Right lobe of liver (tissue), 6 donors: Measurements from ENCODE around the gene DYNC1LI1. TPM values are rescaled to one million over a fixed set of nuclear protein-coding genes. Genes with fewer than 3 reads are reported as not detected.

ENCODE experiments used
- ATAC-seq, 4 donors: fragments of 200-7000 bp; cut with Tn5 transposase; one replicate each; pipeline ENCODE4 v1.9.1; 2020; ENCODE audit warnings: mild to moderate bottlenecking in 4 of 4, moderate library complexity in 4 of 4
- DNase-seq, 3 donors: peaks; one replicate each; pipeline ENCODE4 v3.0.0-alpha.2; 2020
- H3K27ac ChIP-seq, 3 donors: fragments of 200-600 bp; one replicate each; pipeline ENCODE4 v1.8.0; 2022
- H3K27me3 ChIP-seq, 2 donors: fragments of 200-600 bp; one replicate each; pipeline ENCODE4 v1.8.0; 2022
- H3K36me3 ChIP-seq, 4 donors: fragments of 200-600 bp; sonication (generic) in 1 of 4; one replicate each; pipeline versions ENCODE4 v1.5.1 to v1.8.0; 2017 to 2022; ENCODE audit warnings: control low read depth in 1 of 4
- H3K4me1 ChIP-seq, 4 donors: fragments of 200-600 bp; sonication (generic) in 1 of 4; one replicate each; pipeline versions ENCODE4 v1.5.1 to v1.8.0; 2017 to 2022; ENCODE audit warnings: control low read depth in 1 of 4
- H3K4me3 ChIP-seq, 3 donors: fragments of 200-600 bp; one replicate each; pipeline ENCODE4 v1.8.0; 2022
- H3K9me3 ChIP-seq, 4 donors: fragments of 200-600 bp; sonication (generic) in 1 of 4; one replicate each; pipeline versions ENCODE4 v1.5.1 to v1.8.0; 2017 to 2022; ENCODE audit warnings: control low read depth in 1 of 4
- POLR2A ChIP-seq: fragments of 450-650 bp; IDR thresholded peaks from one replicate; pipeline ENCODE4 v1.6.1; 2017; ENCODE audit warnings: antibody characterized with exemption, mild to moderate bottlenecking
- WGBS: methylation state at CpG from one replicate; pipeline ENCODE4 v1.1.6; 2018; ENCODE audit warnings: low coverage, low lambda C conversion rate; ENCODE audit not compliant: insufficient coverage; ENCODE audit errors: missing lambda C conversion rate; 5-methylcytosine and 5-hydroxymethylcytosine counted together
- intact Hi-C, 2 donors: fragments of 100-400 bp; cut with DNase I; formaldehyde crosslinking; loops; one replicate each; pipeline versions ENCODE4 v1.11.2 to v1.14.1; 2022
- long read RNA-seq: library from polyadenylated mRNA; unstranded; transcript quantifications from one replicate; pipeline ENCODE4 v2.0.0, GENCODE V29; 2019
- total RNA-seq, 6 experiments: library from RNA; depleted of rRNA in 2 of 6; stranded (reverse); fragments of >200 nt in 2 of 6; fragmentation: NEBNext Ultra II Directional in 3 of 6; extraction: Animal tissue kit (Norgen Biotek cat#: 25700) in 3 of 6; gene quantifications; one replicate each; pipeline versions ENCODE4 v1.1.0 to v1.2.4, GENCODE V29; 2016 to 2023
- TF ChIP-seq, protein P1 (sequence below), 4 donors: fragments of 200-600 bp in 3 of 4; fragments of 450-650 bp in 1 of 4; IDR thresholded peaks; one replicate each; pipeline versions ENCODE4 v1.5.1 to v1.8.0; 2016 to 2022; ENCODE audit warnings: antibody characterized with exemption in 4 of 4, mild to moderate bottlenecking in 2 of 4
- donor health status: DM: no; HTN: yes; CAD: no.
- donor health status: DM: no; HTN: no; CAD: no.
- donor health status: DM: no; HTN: no; CAD: no.
- donor health status: DM: no; HTN: yes; CAD: no.
- donor health status: DM: no; HTN: yes; CAD: no.

The DYNC1LI1 gene
- total RNA-seq: 10 to 100 TPM in 4 of 6 experiments, 1 to 10 TPM in 2; 7.6 to 16.9 (median 12.6) TPM
- long read RNA-seq, partial matches to known transcripts: 2 of 5 reads
- long read RNA-seq, other reads (novel, unspliced or antisense): 0 of 5 reads

GRCh38 chr3:32570421-32571191 is at the start of gene DYNC1LI1:
TSS of gene DYNC1LI1 (minus strand) at chr3:32570858. CDS start at chr3:32570770, 88 bp downstream.
- H3K9me3 ChIP-seq: no peaks in the 10 kb centered on the region
- DNase-seq (peak; percentile 97), ATAC-seq (peak; percentile 94 to 96 (median 94))
- peaks cover 0 to 14% (median 6%) of the 10 kb centered on the region in 4 donors for H3K4me1 ChIP-seq
- intact Hi-C loops: no loop called here
- no peaks in the 10 kb centered on the region for H3K36me3 ChIP-seq
- H3K4me3 ChIP-seq: peak within 1 kb of the TSS; percentile 85 to 99 (median 86)
- H3K27me3 ChIP-seq: no peaks in the 10 kb centered on the region
- no CpG with 5 or more reads among the region's 89 CpGs for WGBS
- TF ChIP-seq, protein P1, sequence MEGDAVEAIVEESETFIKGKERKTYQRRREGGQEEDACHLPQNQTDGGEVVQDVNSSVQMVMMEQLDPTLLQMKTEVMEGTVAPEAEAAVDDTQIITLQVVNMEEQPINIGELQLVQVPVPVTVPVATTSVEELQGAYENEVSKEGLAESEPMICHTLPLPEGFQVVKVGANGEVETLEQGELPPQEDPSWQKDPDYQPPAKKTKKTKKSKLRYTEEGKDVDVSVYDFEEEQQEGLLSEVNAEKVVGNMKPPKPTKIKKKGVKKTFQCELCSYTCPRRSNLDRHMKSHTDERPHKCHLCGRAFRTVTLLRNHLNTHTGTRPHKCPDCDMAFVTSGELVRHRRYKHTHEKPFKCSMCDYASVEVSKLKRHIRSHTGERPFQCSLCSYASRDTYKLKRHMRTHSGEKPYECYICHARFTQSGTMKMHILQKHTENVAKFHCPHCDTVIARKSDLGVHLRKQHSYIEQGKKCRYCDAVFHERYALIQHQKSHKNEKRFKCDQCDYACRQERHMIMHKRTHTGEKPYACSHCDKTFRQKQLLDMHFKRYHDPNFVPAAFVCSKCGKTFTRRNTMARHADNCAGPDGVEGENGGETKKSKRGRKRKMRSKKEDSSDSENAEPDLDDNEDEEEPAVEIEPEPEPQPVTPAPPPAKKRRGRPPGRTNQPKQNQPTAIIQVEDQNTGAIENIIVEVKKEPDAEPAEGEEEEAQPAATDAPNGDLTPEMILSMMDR (IDR thresholded peaks at IDR 0.05): no peak
- peak; percentile 73 for TF ChIP-seq POLR2A
- peak within 1 kb of the TSS; percentile 87 to 95 (median 91) for H3K27ac ChIP-seq

GRCh38 chr3:32619395-32619794 is 48.7 kb upstream of the DYNC1LI1 start:
- no peaks in the 10 kb centered on the region for H3K27me3 ChIP-seq
- no peak overlapping the region for H3K27ac ChIP-seq
- intact Hi-C loops: no loop called here
- no peaks in the 10 kb centered on the region for H3K4me1 ChIP-seq
- no peaks in the 10 kb centered on the region for H3K36me3 ChIP-seq
- no peak overlapping the region for H3K4me3 ChIP-seq
- DNase-seq: no peak
- H3K9me3 ChIP-seq: no peaks in the 10 kb centered on the region
- no peak for TF ChIP-seq POLR2A
- TF ChIP-seq, protein P1 (IDR thresholded peaks at IDR 0.05): no peak
- ATAC-seq: no peak

DNA sequence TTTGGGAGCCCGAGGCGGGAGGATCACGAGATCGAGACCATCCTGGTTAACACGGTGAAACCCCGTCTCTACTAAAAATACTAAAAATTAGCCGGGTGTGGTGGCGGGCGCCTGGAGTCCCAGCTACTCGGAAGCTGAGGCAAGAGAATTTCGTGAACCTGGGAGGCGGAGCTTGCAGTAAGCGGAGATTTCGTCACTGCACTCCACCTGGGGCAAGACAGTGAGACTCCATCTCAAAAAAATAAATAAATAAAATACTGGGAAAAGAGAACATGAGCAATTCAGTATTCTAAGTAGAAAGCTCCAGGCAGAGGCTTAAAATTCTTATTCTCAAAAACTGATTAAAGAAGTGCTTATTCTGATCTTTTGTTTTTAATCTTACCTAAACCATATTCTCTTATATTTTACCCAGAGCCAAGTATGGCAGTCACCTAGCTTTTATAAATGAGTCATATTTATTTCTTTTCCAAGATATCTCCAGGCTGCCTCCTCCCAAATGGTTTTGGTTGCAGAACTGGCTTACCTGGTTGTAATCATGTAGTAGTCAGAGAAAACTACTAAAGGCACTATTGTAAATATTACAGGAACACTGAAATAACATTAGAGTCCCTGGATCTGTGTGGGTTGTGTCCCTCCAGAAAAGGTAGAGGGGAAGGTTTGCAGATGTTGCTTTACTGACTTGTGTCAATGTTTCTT is 45.8 kb upstream of the DYNC1LI1 start:
- Histone ChIP-seq H3K27me3 (no peaks in the 10 kb centered on the region), H3K27ac (no peak overlapping the region), H3K4me3 (no peak overlapping the region), H3K9me3 (no peaks in the 10 kb centered on the region), H3K36me3 (no peaks in the 10 kb centered on the region), H3K4me1 (no peaks in the 10 kb centered on the region)
- intact Hi-C loops: no loop called here
- WGBS: 89% methylated on average over 13 of the region's 14 CpGs
- TF ChIP-seq, protein P1 (IDR thresholded peaks at IDR 0.05): no peak
- no peak for TF ChIP-seq POLR2A
- ATAC-seq (no peak), DNase-seq (no peak)

GRCh38 chr3:32614956-32615355 is 44.3 kb upstream of the DYNC1LI1 start:
- H3K4me1 ChIP-seq: no peaks in the 10 kb centered on the region
- TF ChIP-seq, protein P1 (IDR thresholded peaks at IDR 0.05): no peak
- TF ChIP-seq POLR2A: no peak
- H3K4me3 ChIP-seq: no peak overlapping the region
- no peaks in the 10 kb centered on the region for H3K36me3 ChIP-seq
- 40% methylated on average over 2 of the region's 2 CpGs for WGBS
- ATAC-seq (no peak), DNase-seq (no peak)
- no peak overlapping the region for H3K27ac ChIP-seq
- H3K9me3 ChIP-seq: no peaks in the 10 kb centered on the region
- intact Hi-C loops: no loop called here
- no peaks in the 10 kb centered on the region for H3K27me3 ChIP-seq
